HUDEP-2 (cell line): ENCODE data around the gene APOC3.
A peak's percentile ranks its signal among the peaks of the same experiment; 100 is the strongest.

Experiments used
- DNase-seq, 76 experiments: peaks; one replicate each; lab custom pipeline; 2025; ENCODE audit not compliant: unreplicated experiment in 76 of 76; lab: John Stamatoyannopoulos, UW

APOC3 gene

GRCh38 chr11:116843661-116844060 lies 14.0 kb downstream of the APOC3 start:
- no peak for DNase-seq

GRCh38 chr11:116844722-116845121 lies 15.0 kb downstream of the APOC3 start:
- no peak for DNase-seq

DNA sequence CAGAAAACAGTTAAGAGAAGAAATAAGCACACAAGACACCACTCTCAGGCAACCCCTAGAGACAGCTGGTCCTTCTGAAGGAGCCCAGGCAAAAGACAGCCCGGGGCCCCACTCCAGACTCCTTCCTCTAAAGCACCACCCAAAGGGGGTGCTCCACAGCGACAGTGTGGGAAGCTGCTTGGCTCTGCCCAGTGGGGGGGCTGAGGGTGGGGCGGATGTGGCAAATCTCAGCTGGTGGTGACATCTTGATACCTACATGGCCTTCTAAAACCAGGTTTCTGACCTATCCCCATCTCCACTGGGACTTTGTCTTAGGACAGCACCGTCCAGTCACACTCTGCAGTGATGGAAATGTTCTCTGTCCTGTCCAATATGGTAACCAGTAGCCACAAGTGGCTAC lies 17.9 kb downstream of the APOC3 start:
- DNase-seq: no peak

DNA sequence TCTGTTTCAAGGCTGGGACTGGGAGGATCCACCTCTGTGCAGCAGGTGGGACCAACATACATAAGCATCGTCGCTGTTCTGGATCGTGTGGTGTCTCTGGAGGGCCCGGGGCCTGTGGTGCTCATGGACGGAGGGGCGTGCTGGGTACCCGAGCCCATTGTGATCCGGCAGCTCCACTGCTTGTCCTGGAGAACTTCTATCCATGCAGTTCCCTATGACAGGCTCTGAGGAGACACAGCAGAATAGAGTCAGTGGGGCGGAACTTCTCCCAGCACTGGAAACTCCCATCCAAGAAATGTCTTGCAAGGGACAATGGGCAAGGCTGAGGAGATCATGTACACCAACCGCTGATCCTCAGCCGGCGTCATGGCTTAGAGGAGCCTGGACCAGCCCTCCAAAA lies 19.4 kb downstream of the APOC3 start:
- no peak for DNase-seq

DNA sequence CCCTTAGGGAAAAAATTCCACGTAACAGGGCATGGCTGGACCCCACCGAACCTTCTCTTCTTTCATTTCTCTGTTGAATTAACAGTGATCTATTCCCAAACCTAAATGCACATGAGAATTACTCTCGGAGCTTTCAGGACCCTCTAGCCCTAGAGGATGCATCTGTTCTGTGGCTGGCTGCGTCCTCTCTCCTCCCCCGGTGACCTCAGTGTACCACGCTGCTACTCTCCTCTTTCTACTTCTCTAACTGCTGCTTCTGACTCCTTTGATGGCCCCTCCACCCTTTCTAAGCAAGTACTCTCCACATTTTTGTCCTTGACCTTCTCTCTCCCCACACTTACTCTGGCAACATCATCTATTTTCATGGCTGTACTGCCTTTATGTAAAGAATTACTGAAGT lies 19.8 kb downstream of the APOC3 start:
- no peak for DNase-seq

DNA sequence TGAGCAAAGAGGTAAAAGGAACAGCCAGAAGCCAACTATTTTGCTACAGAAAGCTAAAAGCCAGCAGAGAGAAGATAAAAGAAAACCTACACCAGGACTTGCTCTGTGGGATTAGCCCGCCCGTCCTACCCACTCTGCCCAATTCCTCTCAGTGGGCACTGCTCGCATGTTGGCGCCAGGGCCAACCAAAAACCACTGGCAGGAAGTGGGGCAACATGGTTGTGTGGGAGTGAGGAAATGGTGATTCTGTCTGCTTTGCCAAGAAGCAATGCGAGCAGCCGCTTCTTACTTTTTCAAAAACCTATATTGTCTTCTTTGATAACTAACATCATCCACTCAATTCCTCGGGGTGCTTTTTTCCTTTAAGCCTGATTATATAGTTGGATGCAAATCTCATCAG lies 21.9 kb downstream of the APOC3 start:
- DNase-seq: no peak

DNA sequence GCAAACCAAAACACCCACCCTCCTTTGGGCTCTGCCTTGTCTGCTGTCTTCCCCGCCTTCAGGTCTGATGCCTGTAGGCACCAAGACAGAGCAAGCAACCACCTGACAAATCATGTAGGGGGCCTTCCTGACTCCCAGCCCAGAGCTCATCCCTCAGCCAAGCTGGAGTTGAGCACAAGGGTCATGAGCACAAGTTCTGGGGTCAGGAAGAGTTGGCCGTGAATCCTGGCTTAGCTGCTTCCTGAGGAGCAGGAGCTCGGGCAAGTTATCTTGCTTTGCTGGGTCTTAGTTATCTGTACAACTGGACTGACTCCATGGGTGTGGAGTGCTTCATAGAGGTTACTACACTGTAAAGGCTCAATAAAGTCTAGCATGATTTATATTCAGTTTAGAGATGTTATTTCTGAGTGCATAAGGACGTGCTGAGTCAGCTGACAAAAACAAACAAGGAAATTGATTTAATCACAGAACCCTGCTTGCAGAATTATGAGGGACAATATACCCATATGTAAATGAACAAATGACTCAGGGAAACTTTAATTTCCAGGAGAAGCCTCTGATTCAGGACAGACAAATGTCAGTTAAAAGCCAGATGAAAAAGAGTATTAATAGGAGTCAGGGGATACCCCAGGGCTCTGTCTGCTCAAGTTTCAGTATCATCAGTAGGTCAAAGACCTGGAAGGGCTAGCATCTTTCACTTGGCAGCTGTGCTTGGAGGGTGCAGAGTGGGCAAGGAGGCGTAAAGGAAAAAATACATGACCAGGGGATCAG lies 22.7 kb downstream of the APOC3 start:
- peak in 6 of 76 experiments; percentile 3 to 36 (median 11) for DNase-seq

GRCh38 chr11:116853461-116854073 lies 23.9 kb downstream of the APOC3 start:
- DNase-seq: peak in 1 of 76 experiments; percentile 5

DNA sequence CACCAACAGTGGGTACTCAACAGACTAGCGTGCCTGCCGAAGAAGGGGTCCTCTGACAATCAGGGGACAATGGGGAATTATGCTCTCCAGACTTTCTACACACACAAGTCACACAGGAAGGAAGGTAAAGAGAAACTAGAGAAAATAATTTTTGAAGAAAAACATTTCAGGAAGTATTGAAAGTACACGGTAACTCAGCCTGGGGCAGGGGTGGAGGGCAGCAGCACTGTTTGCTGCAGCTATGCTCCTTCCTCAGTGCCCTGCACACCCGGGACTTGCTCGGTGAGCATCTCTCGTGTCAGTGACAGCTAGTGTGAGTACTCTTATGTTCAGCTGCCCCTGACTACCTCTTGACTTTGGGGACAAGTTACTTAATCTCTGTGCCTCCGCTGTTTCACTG lies 25.7 kb downstream of the APOC3 start:
- no peak for DNase-seq

- no peak for DNase-seq
Observed at GRCh38 chr11:116856423-116856822, 26.7 kb downstream of the APOC3 start.

DNA sequence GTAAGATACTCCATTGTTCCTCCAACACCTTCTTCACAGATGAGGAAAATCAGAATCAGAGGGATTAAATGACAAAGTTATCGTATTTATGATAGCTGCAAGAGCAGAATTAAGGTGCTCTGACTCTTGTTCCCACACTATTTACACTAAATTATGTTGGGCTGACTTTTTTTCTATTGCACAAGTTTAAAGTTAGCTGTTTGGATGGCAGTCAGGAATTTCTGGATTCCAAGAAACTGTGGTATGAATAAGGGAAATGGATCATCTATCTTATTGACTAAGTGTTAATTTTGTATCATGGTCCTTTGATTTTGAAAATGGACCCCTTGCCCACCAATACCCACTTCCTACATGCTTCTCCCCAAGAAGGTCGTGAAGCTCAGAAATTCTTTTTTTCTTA lies 27.6 kb downstream of the APOC3 start:
- DNase-seq: no peak

DNA sequence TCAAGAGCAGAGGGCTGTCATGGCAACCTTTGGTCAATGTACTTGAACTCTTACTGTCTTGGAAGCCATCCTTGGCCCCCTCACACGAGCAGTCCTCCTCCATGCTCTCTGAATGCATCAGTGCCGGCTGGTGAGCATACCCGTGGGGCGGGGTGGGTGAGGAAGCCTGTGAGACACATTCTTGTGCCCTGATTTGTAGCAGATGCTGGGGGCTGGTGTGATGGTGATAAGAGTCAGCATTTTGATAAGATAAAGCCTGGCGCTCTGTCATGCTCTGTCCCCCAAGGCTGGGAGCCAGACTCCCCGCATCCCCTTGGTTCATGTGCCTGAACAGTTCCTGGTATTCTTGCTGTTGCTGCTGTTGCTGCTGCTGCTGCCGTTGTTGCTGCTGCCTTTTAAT lies 28.2 kb downstream of the APOC3 start:
- DNase-seq: peak in 6 of 76 experiments; percentile 3 to 22 (median 8)

DNA sequence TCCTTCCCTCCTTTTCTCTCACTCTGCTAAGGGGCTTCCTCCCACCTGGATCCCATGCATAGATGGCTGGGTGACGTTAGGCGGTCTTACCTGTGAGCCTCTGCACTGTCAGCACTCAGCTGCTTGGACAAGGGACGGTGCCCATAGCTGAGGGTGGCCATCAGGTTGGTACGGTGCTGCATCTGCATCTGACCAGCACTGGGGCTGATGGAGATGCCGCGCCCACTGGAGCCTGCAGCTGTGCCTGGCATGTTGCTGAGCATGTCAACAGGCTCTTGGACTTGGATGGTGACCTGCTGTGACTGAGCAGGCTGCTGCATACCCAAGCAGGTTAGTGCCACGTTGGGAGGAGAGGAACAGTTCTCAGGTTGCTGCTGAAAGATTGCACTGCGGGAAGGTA lies 29.5 kb downstream of the APOC3 start:
- no peak for DNase-seq

DNA sequence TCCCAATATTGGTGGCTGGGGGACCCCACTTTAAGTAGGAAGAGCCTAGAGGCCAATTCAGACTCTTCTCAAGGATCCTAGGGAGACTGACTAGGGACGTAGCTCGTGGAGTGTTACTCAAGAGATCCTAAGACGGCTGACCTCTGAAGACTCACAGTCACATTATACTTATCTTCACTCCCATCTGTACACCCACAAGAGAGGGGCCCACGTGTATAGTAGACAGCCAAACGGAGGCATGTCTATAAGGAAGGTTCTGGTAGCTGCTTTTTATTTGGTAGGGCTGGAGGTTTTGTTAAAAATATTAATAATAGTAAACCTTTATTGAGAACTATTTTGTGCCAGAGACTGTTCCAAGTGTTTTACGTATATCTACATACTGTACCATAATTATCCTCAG lies 30.6 kb downstream of the APOC3 start:
- DNase-seq: peak in 13 of 76 experiments; percentile 4 to 66 (median 19)

- peak in 10 of 76 experiments; percentile 5 to 38 (median 19) for DNase-seq
Observed at GRCh38 chr11:116861539-116861938, 31.8 kb downstream of the APOC3 start.

GRCh38 chr11:116862185-116862584 lies 32.5 kb downstream of the APOC3 start:
- DNase-seq: no peak

- DNase-seq: no peak
Observed at GRCh38 chr11:116862951-116863350, 33.2 kb downstream of the APOC3 start.

DNA sequence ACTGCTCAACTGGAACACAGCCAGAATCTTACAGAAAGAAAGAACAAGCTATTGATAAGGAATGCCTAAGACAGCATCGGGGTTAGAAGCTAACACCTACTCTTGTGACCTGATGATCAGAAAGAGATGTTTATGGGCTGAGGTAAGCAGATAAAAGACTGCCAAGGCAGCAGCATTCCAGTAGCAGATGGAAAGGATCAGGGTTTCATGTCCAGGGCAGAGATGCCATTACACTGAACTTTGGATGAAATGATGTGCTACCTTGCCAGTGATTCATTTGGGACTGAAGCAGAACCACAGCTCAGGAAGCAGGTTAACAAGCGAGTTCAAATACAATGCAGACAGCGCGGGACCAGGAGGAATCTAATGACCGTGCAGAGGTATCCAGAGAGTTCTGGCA lies 34.8 kb downstream of the APOC3 start:
- no peak for DNase-seq

DNA sequence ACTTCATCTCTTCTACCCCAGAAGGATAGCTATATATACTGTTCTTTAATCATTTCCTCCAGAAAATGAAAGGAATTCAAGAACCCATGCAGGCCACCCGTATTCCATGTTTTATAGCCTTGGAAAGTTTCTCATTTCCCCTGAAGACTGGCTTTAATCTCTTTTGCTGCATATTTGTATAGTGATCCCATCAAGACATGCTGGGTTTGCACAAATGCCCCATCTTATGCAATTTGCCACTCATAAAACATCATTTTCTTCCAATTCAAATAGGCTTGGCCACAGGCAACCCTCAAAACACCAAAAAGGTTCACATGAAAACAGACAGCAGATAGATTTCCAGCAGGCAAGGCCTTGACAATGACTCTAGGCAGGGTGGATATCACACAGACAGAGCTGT lies 36.0 kb downstream of the APOC3 start:
- DNase-seq: no peak

- no peak for DNase-seq
Observed at GRCh38 chr11:116866804-116867455, 37.2 kb downstream of the APOC3 start.

- DNase-seq: no peak
Observed at GRCh38 chr11:116867619-116868018, 37.9 kb downstream of the APOC3 start.

GRCh38 chr11:116868066-116868465 lies 38.4 kb downstream of the APOC3 start:
- no peak for DNase-seq
